AG09309 (cell line): ENCODE results near the gene RTL10.

Experiments
- DNase-seq: peaks from one replicate; pipeline ENCODE4 v3.0.0-alpha.2; 2010; ENCODE audit warnings: low read depth
- H3K4me3 ChIP-seq: 2 replicates; pipeline ENCODE4 v1.5.1; 2011; ENCODE audit warnings: mild to moderate bottlenecking, low read depth, low read length, moderate library complexity; ENCODE audit not compliant: control insufficient read depth
- TF ChIP-seq, protein P1 (sequence below): IDR thresholded peaks from 2 replicates; pipeline ENCODE4 v1.5.1; 2011; ENCODE audit warnings: mild to moderate bottlenecking, low read depth, low read length, inconsistent platforms; ENCODE audit not compliant: insufficient read depth, control insufficient read depth; ENCODE audit errors: missing control alignments

RTL10 gene

DNA sequence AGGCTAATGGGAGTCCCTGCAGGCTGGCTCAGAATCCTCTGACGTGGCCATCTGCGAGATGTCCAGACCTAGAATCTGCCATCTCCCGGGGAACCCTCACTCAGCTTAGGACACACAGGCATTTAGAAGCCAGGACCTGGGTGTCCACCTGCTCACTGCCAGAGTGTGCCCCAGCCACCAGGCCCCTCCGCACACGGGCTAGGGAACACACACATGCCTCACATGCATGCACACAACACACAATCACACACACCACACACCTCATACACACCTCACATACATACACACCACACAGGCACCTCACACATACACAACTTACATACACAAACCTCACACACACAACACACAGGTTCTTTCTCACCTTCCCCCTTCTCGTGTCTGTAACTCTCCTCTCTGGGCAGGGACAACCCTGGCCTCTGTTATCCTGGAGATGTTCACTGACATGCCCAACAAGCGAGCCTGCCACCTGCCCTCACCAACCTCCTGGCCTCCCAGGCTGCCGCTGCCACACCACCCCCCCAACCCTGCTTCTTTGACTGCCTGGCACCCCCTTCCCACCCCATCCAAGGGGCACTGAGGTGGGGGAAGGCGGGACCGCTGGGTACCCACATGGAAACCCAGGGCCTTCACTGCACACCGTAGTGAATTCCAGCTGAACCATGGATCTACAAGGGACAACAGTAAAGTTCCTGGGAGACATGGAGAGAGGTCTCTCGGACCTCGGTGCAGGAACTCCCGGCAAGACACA is 38.1 kb downstream of the RTL10 start:
- no peak for DNase-seq
- no peak overlapping the region for H3K4me3 ChIP-seq
- TF ChIP-seq, protein P1, sequence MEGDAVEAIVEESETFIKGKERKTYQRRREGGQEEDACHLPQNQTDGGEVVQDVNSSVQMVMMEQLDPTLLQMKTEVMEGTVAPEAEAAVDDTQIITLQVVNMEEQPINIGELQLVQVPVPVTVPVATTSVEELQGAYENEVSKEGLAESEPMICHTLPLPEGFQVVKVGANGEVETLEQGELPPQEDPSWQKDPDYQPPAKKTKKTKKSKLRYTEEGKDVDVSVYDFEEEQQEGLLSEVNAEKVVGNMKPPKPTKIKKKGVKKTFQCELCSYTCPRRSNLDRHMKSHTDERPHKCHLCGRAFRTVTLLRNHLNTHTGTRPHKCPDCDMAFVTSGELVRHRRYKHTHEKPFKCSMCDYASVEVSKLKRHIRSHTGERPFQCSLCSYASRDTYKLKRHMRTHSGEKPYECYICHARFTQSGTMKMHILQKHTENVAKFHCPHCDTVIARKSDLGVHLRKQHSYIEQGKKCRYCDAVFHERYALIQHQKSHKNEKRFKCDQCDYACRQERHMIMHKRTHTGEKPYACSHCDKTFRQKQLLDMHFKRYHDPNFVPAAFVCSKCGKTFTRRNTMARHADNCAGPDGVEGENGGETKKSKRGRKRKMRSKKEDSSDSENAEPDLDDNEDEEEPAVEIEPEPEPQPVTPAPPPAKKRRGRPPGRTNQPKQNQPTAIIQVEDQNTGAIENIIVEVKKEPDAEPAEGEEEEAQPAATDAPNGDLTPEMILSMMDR = no peak

DNA sequence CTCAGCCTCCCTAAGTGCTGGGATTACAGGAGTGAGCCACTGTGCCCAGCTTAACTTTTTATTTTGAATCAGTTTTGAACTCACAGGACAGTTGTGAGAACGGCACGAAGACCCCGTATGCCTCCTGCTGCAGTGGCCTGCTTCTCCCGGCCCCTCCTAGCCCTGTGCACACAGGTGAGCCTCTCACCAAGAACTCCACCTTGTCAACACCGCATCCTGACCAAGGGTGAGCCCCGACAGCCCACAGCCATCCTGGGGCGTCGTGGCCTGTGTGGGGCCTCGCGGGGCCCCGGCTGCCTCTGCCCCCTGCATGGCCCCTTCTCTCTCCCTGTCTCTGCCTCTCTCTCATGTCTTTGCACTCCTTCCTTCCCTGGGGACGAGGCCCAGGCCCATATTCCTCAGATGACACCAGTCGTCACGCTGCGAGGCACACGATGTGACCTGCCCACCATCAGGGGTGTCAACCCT is 38.8 kb downstream of the RTL10 start:
- no peak overlapping the region for H3K4me3 ChIP-seq
- no peak for DNase-seq
- TF ChIP-seq, protein P1 = no peak

DNA sequence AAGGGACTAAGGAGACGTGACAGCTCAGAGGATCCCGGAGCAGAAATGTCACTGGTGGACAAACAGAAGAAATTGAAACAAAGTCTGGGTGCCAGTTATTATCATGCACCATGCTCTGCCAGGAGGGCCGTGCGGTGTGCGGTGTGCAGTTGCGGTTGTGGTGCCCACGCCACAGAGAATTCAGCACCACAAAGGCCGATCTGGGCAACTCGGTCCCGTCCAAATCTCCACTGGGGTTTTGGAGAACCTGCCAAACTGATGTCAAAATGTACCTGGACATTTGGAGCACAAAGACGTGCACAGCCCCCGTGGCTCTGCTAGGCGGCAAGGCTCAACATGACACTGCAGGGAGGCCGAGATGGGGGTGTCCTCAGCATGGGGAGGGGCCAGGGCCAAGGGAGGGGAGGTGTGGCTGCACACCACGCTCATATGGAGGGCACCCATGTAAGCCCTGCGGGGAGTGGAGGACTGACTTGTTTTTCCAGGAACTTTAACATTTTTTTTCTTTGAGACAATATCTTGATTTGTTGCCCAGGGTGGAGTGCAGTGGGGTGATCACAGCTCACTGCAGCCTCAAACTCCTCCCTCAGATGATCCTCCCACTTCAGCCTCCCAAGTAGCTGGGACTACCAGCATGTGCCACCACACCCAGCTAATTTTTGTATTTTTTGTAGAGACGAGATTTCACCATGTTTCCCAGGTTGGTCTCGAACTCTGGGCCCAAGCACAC is 39.4 kb downstream of the RTL10 start:
- TF ChIP-seq, protein P1 = no peak
- DNase-seq = no peak
- H3K4me3 ChIP-seq = no peak overlapping the region

GRCh38 chr22:19814428-19814827 is 40.2 kb downstream of the RTL10 start:
- no peak for DNase-seq
- TF ChIP-seq, protein P1 = no peak

DNA sequence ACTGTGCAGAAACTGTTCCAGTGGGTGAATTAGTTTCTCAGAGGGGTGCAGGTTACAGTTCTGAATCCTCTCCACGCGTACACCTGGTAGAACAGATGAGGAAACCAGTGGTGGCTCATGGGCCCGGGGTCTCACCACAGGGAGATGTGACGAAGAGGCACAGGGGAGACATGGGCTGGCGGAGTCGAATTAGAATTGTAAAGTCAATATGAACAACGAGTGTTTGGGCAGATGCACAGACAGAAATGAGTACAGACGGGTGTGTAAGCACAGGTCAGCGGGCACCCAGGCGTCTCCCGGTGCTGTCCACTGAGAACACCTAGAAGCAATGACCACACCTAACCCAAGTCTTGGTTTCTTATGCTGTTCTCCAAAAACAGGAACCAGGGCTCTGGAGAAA is 41.8 kb downstream of the RTL10 start:
- no peak overlapping the region for H3K4me3 ChIP-seq
- DNase-seq = no peak
- TF ChIP-seq, protein P1 = no peak

More at GRCh38 chr22:19814428-19814827, 40.2 kb downstream of the RTL10 start:
- H3K4me3 ChIP-seq = no peak overlapping the region

GRCh38 chr22:19811811-19812771 is 42.6 kb downstream of the RTL10 start:
- DNase-seq = no peak
- no peak overlapping the region for H3K4me3 ChIP-seq
- TF ChIP-seq, protein P1 = no peak
